Neural cell (in vitro differentiated cells): ENCODE data around the gene DNHD1.

Experiments used
- CTCF ChIP-seq: fragments of 450-650 bp; IDR thresholded peaks from 2 replicates; pipeline ENCODE4 v1.5.1; 2014; ENCODE audit warnings: antibody characterized with exemption, mild to moderate bottlenecking, moderate library complexity; ENCODE audit not compliant: poor library complexity, severe bottlenecking
- EP300 ChIP-seq: fragments of 450-650 bp; conservative IDR thresholded peaks from 2 replicates; pipeline ENCODE4 v1.6.1; 2014; ENCODE audit warnings: antibody characterized with exemption, mild to moderate bottlenecking, moderate library complexity; ENCODE audit not compliant: poor library complexity, severe bottlenecking
- EZH2 ChIP-seq: fragments of 200-600, 300-800 bp; shearing (Covaris generic), sonication (generic); IDR thresholded peaks from 2 replicates; pipeline ENCODE4 v1.6.1; 2014; ENCODE audit warnings: antibody characterized with exemption, low read length, borderline replicate concordance, mild to moderate bottlenecking; ENCODE audit not compliant: insufficient read depth, poor library complexity, severe bottlenecking
- MXI1 ChIP-seq: fragments of 450-650 bp; conservative IDR thresholded peaks from 2 replicates; pipeline ENCODE4 v1.6.1; 2014; ENCODE audit warnings: antibody characterized with exemption, mild to moderate bottlenecking; ENCODE audit not compliant: poor library complexity, severe bottlenecking
- POLR2AphosphoS5 ChIP-seq: IDR thresholded peaks from 2 replicates; pipeline ENCODE4 v1.6.1; 2012
- RAD21 ChIP-seq: fragments of 450-650 bp; conservative IDR thresholded peaks from 2 replicates; pipeline ENCODE4 v1.6.1; 2014; ENCODE audit warnings: antibody characterized with exemption, mild to moderate bottlenecking, moderate library complexity
- REST ChIP-seq: IDR thresholded peaks from 2 replicates; pipeline ENCODE4 v1.6.1; 2012; ENCODE audit warnings: borderline replicate concordance
- SMC3 ChIP-seq: fragments of 450-650 bp; conservative IDR thresholded peaks from 2 replicates; pipeline ENCODE4 v1.6.1; 2014; ENCODE audit warnings: antibody characterized with exemption, mild to moderate bottlenecking, moderate library complexity; ENCODE audit not compliant: poor library complexity
- TAF1 ChIP-seq: IDR thresholded peaks from 2 replicates; pipeline ENCODE4 v1.6.1; 2012; ENCODE audit warnings: low read depth

GRCh38 chr11:6453152-6453551 lies 43.9 kb upstream of the DNHD1 start:
- TF ChIP-seq EZH2 (no peak), CTCF (no peak), MXI1 (no peak), POLR2AphosphoS5 (no peak), RAD21 (no peak), REST (no peak), EP300 (no peak), SMC3 (no peak), TAF1 (no peak)
